ENCODE data around the gene PPP1R1B.

DNA sequence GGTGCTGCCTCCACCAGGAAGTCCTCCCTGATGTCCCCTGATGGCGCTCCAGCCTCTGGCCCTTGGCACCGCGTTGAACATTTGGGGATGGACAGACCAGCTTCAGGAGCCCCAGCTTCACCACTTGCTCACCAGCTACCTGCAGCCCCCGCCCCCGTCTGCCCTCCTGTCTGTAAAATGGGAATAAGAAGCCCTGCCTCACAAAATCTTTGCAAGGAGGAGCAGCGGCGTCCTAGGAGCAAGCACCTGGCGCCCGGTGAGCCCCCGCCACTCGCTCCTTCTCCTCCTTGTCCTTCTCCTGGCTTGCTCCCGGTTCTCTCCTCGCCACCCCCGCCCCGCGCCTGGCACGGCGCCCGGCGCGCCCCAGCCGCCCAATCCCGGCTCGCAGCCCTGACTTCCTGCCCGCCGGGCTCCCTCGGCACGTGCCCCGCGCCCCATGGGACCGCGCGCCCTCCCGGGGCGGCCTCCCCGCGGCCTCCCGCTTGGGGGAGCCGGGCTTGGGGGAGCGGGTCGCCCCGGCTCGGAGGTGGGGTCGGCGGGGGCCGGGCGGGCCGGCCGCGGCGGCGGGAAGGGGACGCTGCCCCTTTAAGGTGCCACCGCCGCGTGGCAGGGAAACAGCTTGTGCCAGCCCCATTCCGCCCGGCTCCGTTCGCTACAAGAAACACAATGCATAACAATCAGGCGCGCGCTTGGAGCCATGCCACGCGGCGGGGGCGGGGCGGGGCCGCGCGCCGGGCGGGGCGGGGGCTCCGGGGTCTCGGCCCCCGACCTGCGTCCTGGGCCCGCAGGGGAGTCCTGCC is 9.1 kb upstream of the PPP1R1B start:
- TF ChIP-seq POLR2A (IDR thresholded peaks at IDR 0.05) = no peak
- TF ChIP-seq, protein P1, sequence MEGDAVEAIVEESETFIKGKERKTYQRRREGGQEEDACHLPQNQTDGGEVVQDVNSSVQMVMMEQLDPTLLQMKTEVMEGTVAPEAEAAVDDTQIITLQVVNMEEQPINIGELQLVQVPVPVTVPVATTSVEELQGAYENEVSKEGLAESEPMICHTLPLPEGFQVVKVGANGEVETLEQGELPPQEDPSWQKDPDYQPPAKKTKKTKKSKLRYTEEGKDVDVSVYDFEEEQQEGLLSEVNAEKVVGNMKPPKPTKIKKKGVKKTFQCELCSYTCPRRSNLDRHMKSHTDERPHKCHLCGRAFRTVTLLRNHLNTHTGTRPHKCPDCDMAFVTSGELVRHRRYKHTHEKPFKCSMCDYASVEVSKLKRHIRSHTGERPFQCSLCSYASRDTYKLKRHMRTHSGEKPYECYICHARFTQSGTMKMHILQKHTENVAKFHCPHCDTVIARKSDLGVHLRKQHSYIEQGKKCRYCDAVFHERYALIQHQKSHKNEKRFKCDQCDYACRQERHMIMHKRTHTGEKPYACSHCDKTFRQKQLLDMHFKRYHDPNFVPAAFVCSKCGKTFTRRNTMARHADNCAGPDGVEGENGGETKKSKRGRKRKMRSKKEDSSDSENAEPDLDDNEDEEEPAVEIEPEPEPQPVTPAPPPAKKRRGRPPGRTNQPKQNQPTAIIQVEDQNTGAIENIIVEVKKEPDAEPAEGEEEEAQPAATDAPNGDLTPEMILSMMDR (IDR thresholded peaks at IDR 0.05) = no peak

Data from testis (tissue), 2 donors.